CD4-positive, alpha-beta T cell treated with Interleukin-21 for 1 hour (primary cell): Measurements from ENCODE around the gene C6orf141.

ENCODE experiments used
- DNase-seq: peaks from one replicate; pipeline ENCODE4 v3.0.0-alpha.2; 2020

The C6orf141 gene

GRCh38 chr6:49540614-49541013, 9.9 kb upstream of the C6orf141 start:
- no peak for DNase-seq

- no peak for DNase-seq
Measured at GRCh38 chr6:49541210-49541724, 9.2 kb upstream of the C6orf141 start.

GRCh38 chr6:49541936-49542335, 8.5 kb upstream of the C6orf141 start:
- no peak for DNase-seq

GRCh38 chr6:49543087-49543858, 7.2 kb upstream of the C6orf141 start:
- DNase-seq: no peak

DNA sequence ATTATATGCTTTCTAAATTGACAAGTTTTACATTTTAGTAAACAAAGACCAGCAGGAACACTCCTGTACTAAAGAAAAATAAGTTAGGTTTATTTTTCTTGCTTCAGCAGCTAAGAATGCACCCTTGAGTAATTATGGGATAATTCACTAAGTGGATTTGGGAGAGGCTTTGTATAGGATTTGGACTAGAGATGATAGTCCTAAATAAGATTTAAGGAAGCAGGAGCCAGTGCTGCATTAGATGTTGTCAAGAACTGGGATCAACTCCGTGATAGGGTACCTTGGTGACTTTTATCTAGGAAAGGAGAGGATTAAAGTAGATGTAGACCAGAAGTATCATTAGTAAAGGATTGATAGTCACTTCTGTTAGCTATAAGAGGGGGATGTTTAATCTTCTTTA, 4.1 kb upstream of the C6orf141 start:
- no peak for DNase-seq

DNA sequence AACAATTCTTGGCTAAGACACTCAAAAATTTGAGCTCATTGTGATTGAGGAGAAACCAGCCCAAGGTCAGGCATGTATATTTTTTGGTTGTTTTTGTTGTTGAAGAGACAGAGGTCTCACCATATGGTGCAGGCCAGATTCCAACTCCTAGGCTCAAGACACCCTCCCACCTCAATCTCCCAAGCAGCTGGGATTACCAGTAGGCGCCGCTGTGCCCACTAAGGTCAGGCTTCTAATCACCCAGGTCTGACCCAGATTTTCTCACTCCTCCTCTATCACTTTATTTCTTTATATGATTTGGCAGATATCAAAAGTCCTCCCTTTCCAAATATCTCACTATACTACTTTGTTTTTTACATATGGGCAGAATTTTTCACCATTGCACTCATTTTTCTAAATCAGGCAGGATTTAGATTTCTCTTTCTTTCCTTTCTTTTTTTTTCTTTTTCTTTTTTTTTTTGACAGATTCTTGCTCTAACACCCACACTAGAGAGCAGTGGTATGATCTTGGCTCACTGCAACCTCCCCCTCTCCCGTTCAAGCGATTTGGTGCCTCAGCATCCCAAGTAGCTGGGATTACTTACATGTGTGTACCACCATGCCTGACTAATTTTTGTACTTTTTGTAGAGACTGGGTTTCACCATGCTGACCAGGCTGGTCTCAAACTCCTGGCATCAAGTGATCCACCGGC, 1.7 kb upstream of the C6orf141 start:
- DNase-seq: no peak

- DNase-seq: no peak
Measured at GRCh38 chr6:49549691-49550491, 577 bp upstream of the C6orf141 start.

GRCh38 chr6:49551078-49551865, 804 bp downstream of the C6orf141 start:
- no peak for DNase-seq

DNA sequence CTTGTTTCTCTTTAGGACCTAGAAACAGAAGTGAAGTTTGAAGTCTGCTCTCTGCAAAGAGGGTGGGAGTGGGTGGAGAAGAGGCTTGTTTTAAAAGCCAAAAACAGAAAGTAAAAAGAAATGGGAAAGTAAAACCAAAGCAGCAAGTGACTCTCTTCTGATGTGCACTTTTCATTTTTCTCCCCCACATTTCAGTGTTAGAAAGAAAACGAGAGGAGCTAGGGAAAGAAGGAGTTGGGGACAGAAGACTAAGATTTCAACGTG, 1.3 kb downstream of the C6orf141 start:
- no peak for DNase-seq

GRCh38 chr6:49552596-49552995, 2.1 kb downstream of the C6orf141 start:
- DNase-seq: no peak

DNA sequence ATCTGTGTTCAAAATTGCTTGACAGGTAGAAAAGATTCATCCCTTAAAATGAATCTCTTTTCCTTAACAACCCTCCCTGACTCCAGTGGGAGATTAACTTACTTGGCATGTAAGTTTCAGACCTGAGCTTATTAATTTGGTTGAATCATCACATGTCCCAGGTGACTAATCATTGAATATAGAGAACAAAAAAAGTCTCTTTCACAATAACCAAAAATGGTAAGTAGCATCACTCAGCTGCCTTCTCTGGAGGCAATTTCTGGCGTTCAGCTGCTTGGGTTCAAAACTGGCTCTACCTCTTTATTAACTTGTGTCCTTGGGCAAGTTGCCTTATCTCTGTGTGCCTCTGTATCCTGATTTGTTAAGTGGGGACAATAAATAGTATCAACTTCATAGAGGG, 2.9 kb downstream of the C6orf141 start:
- DNase-seq: no peak

- no peak for DNase-seq
Measured at GRCh38 chr6:49555951-49556350, 5.5 kb downstream of the C6orf141 start.

GRCh38 chr6:49556429-49556837, 6.0 kb downstream of the C6orf141 start:
- DNase-seq: no peak

DNA sequence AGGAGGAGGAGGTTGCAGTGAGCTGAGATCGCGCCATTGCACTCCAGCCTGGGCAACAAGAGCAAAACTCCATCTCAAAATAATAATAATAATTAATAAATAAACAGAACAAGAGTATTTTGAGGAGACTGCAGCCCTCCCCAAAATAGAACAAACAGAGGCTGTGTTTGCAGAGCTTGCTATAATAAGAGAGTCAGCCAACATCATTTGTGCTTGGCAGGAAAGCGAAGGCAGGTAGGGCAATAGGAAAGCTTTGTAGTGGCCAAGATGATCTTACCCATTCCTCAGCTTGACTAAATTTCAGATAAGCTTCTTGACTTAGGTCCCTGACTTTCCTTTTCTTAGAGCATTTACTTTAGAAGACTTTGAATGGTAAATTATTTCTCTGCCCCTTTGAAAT, 6.7 kb downstream of the C6orf141 start:
- DNase-seq: no peak

DNA sequence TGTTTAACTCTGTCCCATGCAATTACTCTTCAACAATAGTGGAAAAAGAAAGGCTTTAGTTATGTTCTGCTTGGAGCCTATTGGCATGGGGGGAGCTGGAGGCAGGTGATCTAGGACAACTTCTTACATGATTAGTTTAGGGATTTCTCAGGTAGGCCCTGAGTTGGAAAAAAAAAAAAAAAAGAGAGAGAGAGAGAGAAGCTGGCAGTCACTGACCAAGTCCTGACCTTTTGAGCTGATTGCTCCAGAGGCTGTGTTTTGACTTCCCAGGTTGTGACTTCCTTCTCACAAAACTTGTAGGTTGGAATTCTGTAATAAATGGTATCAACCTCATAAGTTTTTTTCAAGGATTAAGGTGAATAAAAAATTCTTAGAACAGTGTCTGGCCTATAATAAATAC, 7.8 kb downstream of the C6orf141 start:
- DNase-seq: no peak

- DNase-seq: no peak
Measured at GRCh38 chr6:49563006-49563886, 12.8 kb downstream of the C6orf141 start.

- DNase-seq: no peak
Measured at GRCh38 chr6:49564552-49564951, 14.1 kb downstream of the C6orf141 start.

- no peak for DNase-seq
Measured at GRCh38 chr6:49565261-49565660, 14.8 kb downstream of the C6orf141 start.

DNA sequence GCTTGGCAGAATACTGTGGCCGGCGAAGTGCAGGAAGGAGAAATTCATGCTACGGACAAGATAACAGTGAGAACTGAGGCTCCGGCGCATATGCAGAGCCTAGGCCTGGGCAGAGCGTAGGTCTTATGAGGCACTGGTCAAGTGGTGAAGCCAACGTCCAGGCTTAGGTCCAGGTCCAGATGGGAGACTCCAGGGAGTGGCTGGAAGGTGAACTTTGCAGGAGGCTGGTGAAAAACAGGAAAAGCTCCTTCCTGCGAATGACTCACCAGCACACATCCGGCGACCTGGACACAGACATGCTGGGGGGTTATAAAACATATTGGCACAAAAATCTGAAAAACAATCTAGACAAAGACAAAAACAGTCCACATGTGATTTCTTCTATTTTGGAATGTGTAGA, 15.4 kb downstream of the C6orf141 start:
- no peak for DNase-seq

DNA sequence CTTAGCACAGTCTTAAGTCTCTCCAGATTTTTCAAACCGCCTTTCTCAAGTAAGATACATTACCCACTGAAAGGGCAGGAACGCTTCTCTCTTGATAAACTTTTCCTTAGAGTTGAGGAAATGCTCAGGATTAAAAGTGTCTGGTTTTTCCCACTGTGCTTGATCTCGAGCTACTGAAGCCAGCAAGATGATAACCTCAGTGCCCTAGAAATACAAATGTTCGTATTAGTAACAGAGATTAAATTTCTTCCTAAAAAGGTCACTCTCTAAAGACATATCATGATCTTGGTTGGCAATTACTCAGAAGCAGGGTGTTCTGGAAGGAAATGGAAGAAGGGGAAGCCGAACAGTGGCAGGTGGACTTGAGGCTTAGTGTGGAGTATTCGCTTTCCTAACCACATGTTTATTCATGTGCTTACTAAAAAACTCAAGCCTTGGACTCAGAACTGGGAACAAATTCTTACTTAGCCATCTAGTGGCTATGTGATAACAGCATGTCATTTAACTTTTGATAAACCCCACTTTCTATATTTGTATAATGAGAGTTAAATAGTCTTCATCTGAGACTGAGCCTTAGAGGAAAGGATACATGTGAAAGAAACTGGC, 20.1 kb downstream of the C6orf141 start:
- DNase-seq: no peak

GRCh38 chr6:49576618-49577017, 26.1 kb downstream of the C6orf141 start:
- DNase-seq: no peak

DNA sequence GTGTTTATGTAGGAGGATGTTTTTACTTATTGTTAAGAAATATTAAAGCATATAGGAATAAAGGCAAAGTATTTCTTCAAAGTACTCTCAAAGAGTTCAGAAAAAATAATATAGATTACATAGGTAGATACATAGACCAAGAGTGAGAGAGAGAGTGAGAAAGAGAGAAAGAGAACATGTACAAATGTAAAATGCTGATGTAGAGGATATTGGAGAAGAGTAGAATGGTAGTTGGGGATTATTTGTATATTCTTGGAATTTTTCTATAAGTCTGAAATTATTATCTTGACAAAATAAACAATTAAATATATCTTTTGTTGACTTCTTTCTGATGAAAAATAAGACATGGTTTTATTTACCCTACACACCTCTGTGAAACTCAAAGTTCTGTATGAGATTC, 29.2 kb downstream of the C6orf141 start:
- DNase-seq: no peak
